NOMO-1 treated with DMSO at 0.1 percent for 48 hours (cell line): ENCODE measurements around the gene ITGAE.

Source experiments
- DNase-seq: peaks from one replicate; lab custom pipeline; 2025; ENCODE audit not compliant: unreplicated experiment; lab: John Stamatoyannopoulos, UW

ITGAE gene

DNA sequence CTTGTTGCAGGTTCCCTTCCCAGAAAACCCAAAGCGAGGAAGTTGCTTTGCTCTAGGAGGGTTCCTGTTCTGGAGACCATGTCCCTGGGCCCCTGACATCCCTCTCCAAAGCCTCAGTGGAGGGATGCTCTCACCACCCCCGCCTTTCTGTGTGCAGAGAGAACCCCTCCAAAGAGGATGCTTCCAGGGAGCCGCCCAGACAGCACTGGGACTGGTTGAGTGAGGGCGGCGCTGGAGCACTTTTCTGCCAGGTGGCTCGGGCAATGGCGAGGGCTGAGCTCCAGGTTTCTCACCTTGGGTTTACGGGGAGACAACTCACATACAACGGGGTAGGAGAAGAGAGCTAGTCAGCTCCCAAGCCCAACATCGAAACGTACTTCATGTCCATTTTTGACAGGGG lies 125.1 kb downstream of the ITGAE start:
- DNase-seq, result no peak

GRCh38 chr17:3672571-3672970 lies 128.4 kb downstream of the ITGAE start:
- DNase-seq, result no peak

DNA sequence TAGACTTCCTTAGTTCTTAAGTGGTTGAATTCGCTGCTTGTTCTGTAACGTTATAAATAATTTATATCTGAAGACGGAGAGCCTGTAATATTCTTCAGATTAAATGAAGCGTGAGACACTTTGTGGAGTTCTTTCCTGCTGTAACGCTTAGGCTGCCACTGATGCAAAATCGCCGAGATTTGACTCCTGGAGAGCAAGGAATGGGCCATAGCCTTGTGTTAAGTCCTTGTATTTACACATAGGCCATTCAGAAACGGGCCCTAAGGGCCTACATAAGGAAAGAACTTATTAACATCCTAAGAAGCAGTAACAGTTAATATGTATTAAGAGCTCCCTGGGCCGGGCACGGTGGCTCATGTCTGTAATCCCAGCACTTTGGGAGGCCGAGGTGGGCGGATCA lies 131.4 kb downstream of the ITGAE start:
- no peak for DNase-seq

- no peak for DNase-seq
These were observed 132.0 kb downstream of the ITGAE start for GRCh38 chr17:3669085-3669347.

- DNase-seq, result peak; percentile 96
These were observed 132.5 kb downstream of the ITGAE start, which contains the start of the genes EMC6 and TAX1BP3 for GRCh38 chr17:3668279-3669084. Gene EMC6 (plus strand): TSS chr17:3668812. CDS start chr17:3669147, 335 bp downstream. Gene TAX1BP3 (minus strand): TSS chr17:3668578. CDS start chr17:3668526, 52 bp downstream.

DNA sequence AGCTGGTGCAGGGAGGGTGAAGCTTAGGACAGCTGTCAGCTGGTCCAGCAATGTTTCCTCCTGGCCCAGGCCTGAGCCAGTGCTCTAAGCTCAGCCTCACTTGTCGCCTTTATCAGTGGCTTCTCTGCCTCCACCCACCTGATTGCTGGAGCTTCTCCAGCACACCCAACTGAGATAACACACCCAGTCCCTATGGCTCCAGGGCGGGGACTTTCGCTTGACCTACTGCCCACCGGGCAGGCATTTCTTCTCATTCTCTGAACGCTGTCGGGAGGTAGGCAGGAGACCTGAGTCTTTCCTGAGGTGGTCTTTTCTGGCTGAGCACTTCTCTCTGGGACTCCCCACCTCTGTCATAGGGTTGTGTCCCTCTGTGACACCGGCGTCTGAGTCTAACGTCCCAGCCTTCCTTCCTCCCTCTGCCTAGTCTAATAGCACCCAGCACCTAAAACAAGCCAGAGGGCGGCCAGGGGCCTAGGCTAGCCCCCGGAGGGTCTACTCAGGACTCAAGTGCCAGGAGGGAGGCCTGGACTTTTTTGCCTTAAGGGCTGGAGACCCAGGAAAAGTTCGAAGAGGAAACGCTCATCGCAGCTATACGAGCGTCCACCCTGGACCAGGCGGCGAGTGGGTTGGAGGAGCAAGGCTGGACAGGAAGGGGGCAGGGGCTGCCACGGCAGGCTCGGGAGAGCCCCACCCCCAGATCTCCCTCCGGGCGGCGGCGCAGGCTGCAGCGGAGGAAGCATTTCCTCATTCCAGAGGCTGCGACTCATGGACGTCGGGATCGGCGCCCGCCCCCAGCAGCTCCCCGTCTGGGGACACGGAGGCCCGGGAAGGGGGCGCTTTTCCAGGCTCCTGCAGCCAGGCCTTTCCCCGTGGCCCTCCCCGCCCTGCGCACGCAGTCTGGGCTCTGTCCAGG lies 133.4 kb downstream of the ITGAE start:
- no peak for DNase-seq

DNA sequence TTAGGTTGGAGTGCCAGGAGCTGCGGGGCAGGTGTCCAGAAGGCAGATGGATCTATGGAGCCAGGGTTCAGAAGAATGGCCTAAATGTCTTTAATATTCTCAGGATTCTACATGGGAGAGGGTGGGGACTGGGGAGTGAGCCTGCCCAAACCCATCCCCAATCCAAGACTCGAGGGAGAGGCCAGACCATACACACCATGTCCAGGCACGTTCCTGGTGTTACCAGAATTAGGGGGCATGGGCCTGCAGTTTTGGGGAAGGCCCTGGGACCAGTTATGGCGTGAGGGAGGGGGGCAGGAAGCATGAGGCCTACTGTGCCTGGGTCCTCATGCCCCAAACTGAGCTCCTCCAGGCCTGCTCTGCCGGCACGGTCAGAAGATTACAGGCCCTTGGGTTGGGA lies 134.5 kb downstream of the ITGAE start:
- no peak for DNase-seq

DNA sequence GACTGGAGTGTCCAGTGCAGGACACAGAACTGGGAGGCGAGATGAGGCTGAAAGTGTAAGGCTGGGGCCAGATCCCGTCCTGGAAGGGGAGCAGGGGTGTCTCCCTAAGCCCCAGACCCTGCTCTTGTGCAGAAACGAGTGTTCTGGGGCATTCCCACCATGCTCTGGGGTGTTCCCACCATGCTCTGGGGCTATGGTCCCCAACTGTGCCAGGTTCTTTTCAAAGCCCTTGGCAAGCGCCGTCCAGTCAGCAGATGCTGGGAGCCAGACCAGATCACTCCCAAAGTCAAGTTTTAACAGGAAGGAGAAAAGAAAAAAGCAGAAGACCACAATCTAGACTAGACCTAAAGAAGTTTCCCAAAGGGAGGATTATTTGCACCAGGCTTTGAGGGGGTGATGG lies 135.2 kb downstream of the ITGAE start:
- DNase-seq, result no peak
